ENCODE measurements around the gene NDUFA8. TPM values are rescaled to one million over a fixed set of nuclear protein-coding genes. Genes with fewer than 3 reads are reported as not detected.

NDUFA8 gene
- total and polyA plus RNA-seq, 2 experiments from 2014 or later = 36.6 to 144 TPM

DNA sequence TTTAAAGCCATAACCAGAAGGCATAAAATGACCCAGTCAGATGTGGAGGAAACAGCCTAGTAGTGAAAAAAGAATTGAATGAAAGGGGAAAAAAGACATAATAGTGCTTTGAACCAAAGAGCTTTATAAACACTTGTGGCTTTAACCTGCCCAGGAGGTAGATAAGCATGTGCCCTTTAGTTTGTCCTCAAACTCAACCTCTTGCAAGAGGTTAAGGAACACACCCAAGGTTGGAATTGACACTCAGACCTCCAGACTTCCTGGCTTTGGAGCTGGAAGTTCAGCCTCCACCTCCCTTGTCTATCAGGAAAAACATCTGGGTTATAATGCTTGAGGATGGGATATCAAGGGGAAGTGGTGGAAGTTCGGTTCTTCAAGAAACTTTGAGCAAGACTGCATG is 16.3 kb downstream of the NDUFA8 start:
- H3K27ac Mint-ChIP-seq = no peak overlapping the region; the same call in 1 of the 2 replicates
- H3K36me3 Mint-ChIP-seq (ENCODE audit: low read depth) = peaks cover 27% of the 10 kb centered on the region
- Histone ChIP-seq H3K36me3 (ENCODE audit: insufficient read depth) (peaks cover 12% of the 10 kb centered on the region; the same call in 1 of the 2 replicates), H4K20me1 (replicated peaks; ENCODE audit: insufficient read depth) (no peaks in the 10 kb centered on the region; the same call in none of the 2 replicates), H3K4me2 (no peak overlapping the region), H3F3A (replicated peaks; ENCODE audit: low read depth) (no peaks in the 10 kb centered on the region), H3K79me2 (replicated peaks; ENCODE audit: insufficient read depth) (no peaks in the 10 kb centered on the region), H2AFZ (no peak overlapping the region), H3K27ac (ENCODE audit: low read depth) (no peak overlapping the region), H3K4me3 (no peak overlapping the region), H3K27me3 (ENCODE audit: insufficient read depth) (no peaks in the 10 kb centered on the region), H3K4me1 (ENCODE audit: insufficient read depth) (peaks cover 6% of the 10 kb centered on the region; the same call in 1 of the 2 replicates), H3K9me2 (ENCODE audit: insufficient read depth) (no peaks in the 10 kb centered on the region)
- no peak overlapping the region for H3K4me3 Mint-ChIP-seq
- peaks cover 6% of the 10 kb centered on the region for H3K4me1 Mint-ChIP-seq
- ATAC-seq = no peak
- DNase-seq (ENCODE audit: low spot score) = no peak
- TF ChIP-seq ZNF331 (CRISPR knock-in tag; IDR thresholded peaks at IDR 0.05; ENCODE audit: low read depth) = no peak
- TF ChIP-seq JUNB (IDR thresholded peaks at IDR 0.05; ENCODE audit: unreplicated experiment) = no peak
- no peak for TF ChIP-seq NANOG (IDR thresholded peaks at IDR 0.05; ENCODE audit: borderline replicate concordance)
- TF ChIP-seq, protein P1, sequence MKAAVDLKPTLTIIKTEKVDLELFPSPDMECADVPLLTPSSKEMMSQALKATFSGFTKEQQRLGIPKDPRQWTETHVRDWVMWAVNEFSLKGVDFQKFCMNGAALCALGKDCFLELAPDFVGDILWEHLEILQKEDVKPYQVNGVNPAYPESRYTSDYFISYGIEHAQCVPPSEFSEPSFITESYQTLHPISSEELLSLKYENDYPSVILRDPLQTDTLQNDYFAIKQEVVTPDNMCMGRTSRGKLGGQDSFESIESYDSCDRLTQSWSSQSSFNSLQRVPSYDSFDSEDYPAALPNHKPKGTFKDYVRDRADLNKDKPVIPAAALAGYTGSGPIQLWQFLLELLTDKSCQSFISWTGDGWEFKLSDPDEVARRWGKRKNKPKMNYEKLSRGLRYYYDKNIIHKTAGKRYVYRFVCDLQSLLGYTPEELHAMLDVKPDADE (IDR thresholded peaks at IDR 0.05) = no peak
- no peak for TF ChIP-seq STAT1 (IDR thresholded peaks at IDR 0.05; ENCODE audit: unreplicated experiment)
- no peak for TF ChIP-seq ZNF114 (CRISPR knock-in tag; IDR thresholded peaks at IDR 0.05)
- TF ChIP-seq EZH2phosphoT487 (IDR thresholded peaks at IDR 0.05; ENCODE audit: unreplicated experiment) = no peak
- TF ChIP-seq CREB1 (CRISPR knock-in tag; IDR thresholded peaks at IDR 0.05; ENCODE audit: low read depth) = no peak
- TF ChIP-seq, protein P2, sequence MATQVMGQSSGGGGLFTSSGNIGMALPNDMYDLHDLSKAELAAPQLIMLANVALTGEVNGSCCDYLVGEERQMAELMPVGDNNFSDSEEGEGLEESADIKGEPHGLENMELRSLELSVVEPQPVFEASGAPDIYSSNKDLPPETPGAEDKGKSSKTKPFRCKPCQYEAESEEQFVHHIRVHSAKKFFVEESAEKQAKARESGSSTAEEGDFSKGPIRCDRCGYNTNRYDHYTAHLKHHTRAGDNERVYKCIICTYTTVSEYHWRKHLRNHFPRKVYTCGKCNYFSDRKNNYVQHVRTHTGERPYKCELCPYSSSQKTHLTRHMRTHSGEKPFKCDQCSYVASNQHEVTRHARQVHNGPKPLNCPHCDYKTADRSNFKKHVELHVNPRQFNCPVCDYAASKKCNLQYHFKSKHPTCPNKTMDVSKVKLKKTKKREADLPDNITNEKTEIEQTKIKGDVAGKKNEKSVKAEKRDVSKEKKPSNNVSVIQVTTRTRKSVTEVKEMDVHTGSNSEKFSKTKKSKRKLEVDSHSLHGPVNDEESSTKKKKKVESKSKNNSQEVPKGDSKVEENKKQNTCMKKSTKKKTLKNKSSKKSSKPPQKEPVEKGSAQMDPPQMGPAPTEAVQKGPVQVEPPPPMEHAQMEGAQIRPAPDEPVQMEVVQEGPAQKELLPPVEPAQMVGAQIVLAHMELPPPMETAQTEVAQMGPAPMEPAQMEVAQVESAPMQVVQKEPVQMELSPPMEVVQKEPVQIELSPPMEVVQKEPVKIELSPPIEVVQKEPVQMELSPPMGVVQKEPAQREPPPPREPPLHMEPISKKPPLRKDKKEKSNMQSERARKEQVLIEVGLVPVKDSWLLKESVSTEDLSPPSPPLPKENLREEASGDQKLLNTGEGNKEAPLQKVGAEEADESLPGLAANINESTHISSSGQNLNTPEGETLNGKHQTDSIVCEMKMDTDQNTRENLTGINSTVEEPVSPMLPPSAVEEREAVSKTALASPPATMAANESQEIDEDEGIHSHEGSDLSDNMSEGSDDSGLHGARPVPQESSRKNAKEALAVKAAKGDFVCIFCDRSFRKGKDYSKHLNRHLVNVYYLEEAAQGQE (IDR thresholded peaks at IDR 0.05; ENCODE audit: unreplicated experiment) = no peak
- TF ChIP-seq, protein P3, sequence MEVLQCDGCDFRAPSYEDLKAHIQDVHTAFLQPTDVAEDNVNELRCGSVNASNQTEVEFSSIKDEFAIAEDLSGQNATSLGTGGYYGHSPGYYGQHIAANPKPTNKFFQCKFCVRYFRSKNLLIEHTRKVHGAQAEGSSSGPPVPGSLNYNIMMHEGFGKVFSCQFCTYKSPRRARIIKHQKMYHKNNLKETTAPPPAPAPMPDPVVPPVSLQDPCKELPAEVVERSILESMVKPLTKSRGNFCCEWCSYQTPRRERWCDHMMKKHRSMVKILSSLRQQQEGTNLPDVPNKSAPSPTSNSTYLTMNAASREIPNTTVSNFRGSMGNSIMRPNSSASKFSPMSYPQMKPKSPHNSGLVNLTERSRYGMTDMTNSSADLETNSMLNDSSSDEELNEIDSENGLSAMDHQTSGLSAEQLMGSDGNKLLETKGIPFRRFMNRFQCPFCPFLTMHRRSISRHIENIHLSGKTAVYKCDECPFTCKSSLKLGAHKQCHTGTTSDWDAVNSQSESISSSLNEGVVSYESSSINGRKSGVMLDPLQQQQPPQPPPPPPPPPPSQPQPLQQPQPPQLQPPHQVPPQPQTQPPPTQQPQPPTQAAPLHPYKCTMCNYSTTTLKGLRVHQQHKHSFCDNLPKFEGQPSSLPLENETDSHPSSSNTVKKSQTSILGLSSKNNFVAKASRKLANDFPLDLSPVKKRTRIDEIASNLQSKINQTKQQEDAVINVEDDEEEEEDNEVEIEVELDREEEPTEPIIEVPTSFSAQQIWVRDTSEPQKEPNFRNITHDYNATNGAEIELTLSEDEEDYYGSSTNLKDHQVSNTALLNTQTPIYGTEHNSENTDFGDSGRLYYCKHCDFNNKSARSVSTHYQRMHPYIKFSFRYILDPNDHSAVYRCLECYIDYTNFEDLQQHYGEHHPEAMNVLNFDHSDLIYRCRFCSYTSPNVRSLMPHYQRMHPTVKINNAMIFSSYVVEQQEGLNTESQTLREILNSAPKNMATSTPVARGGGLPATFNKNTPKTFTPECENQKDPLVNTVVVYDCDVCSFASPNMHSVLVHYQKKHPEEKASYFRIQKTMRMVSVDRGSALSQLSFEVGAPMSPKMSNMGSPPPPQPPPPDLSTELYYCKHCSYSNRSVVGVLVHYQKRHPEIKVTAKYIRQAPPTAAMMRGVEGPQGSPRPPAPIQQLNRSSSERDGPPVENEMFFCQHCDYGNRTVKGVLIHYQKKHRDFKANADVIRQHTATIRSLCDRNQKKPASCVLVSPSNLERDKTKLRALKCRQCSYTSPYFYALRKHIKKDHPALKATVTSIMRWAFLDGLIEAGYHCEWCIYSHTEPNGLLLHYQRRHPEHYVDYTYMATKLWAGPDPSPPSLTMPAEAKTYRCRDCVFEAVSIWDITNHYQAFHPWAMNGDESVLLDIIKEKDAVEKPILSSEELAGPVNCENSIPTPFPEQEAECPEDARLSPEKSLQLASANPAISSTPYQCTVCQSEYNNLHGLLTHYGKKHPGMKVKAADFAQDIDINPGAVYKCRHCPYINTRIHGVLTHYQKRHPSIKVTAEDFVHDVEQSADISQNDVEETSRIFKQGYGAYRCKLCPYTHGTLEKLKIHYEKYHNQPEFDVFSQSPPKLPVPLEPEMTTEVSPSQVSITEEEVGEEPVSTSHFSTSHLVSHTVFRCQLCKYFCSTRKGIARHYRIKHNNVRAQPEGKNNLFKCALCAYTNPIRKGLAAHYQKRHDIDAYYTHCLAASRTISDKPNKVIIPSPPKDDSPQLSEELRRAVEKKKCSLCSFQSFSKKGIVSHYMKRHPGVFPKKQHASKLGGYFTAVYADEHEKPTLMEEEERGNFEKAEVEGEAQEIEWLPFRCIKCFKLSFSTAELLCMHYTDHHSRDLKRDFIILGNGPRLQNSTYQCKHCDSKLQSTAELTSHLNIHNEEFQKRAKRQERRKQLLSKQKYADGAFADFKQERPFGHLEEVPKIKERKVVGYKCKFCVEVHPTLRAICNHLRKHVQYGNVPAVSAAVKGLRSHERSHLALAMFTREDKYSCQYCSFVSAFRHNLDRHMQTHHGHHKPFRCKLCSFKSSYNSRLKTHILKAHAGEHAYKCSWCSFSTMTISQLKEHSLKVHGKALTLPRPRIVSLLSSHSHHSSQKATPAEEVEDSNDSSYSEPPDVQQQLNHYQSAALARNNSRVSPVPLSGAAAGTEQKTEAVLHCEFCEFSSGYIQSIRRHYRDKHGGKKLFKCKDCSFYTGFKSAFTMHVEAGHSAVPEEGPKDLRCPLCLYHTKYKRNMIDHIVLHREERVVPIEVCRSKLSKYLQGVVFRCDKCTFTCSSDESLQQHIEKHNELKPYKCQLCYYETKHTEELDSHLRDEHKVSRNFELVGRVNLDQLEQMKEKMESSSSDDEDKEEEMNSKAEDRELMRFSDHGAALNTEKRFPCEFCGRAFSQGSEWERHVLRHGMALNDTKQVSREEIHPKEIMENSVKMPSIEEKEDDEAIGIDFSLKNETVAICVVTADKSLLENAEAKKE (CRISPR knock-in tag; IDR thresholded peaks at IDR 0.05) = no peak
- TF ChIP-seq, protein P4, sequence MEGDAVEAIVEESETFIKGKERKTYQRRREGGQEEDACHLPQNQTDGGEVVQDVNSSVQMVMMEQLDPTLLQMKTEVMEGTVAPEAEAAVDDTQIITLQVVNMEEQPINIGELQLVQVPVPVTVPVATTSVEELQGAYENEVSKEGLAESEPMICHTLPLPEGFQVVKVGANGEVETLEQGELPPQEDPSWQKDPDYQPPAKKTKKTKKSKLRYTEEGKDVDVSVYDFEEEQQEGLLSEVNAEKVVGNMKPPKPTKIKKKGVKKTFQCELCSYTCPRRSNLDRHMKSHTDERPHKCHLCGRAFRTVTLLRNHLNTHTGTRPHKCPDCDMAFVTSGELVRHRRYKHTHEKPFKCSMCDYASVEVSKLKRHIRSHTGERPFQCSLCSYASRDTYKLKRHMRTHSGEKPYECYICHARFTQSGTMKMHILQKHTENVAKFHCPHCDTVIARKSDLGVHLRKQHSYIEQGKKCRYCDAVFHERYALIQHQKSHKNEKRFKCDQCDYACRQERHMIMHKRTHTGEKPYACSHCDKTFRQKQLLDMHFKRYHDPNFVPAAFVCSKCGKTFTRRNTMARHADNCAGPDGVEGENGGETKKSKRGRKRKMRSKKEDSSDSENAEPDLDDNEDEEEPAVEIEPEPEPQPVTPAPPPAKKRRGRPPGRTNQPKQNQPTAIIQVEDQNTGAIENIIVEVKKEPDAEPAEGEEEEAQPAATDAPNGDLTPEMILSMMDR (conservative IDR thresholded peaks at IDR 0.05; ENCODE audit: low read depth in 2 of 2) = no peak
- TF ChIP-seq EZH2 (IDR thresholded peaks at IDR 0.05; ENCODE audit: low read depth, unreplicated experiment) = no peak
- TF ChIP-seq POLR2AphosphoS5 (IDR thresholded peaks at IDR 0.05; ENCODE audit: low read depth) = no peak
- H3K9me3 Mint-ChIP-seq = no peaks in the 10 kb centered on the region
- H3K27me3 Mint-ChIP-seq (ENCODE audit: insufficient read depth, low read depth, poor library complexity) = no peaks in the 10 kb centered on the region

Data from GM23338 (cell line).